SIG-M5 treated with dmso at 0.1 percent for 504 hours (cell line): ENCODE data around the gene SLCO2B1.
"Not testable (repeated sequence)": the region's sequence is repeated elsewhere in the genome, so short reads cannot be mapped to it uniquely, and the experiment has no call there.

ENCODE experiments used
- DNase-seq: peaks from one replicate; lab custom pipeline; 2025; ENCODE audit not compliant: unreplicated experiment; lab: John Stamatoyannopoulos, UW

Gene SLCO2B1

GRCh38 chr11:75150879-75151278, at the start of gene SLCO2B1:
Gene SLCO2B1 (plus strand): TSS chr11:75151107. CDS start chr11:75151382, 275 bp downstream.
- no peak for DNase-seq

GRCh38 chr11:75101424-75102128, 49.3 kb upstream of the SLCO2B1 start:
- no peak for DNase-seq

- no peak for DNase-seq
Observed at GRCh38 chr11:75103380-75104026, 47.4 kb upstream of the SLCO2B1 start.

GRCh38 chr11:75105462-75105925, 45.4 kb upstream of the SLCO2B1 start:
- DNase-seq = no peak

GRCh38 chr11:75105967-75106681, 44.8 kb upstream of the SLCO2B1 start:
- DNase-seq = not testable (repeated sequence)

GRCh38 chr11:75107187-75107586, 43.7 kb upstream of the SLCO2B1 start:
- DNase-seq = no peak

GRCh38 chr11:75112200-75112599, 38.7 kb upstream of the SLCO2B1 start:
- no peak for DNase-seq

- DNase-seq = no peak
Observed at GRCh38 chr11:75113030-75113429, 37.9 kb upstream of the SLCO2B1 start.

- DNase-seq = no peak
Observed at GRCh38 chr11:75114465-75114864, 36.4 kb upstream of the SLCO2B1 start.

- DNase-seq = no peak
Observed at GRCh38 chr11:75118577-75118976, 32.3 kb upstream of the SLCO2B1 start.

- no peak for DNase-seq
Observed at GRCh38 chr11:75126564-75126963, 24.3 kb upstream of the SLCO2B1 start.

- DNase-seq = no peak
Observed at GRCh38 chr11:75132080-75132479, 18.8 kb upstream of the SLCO2B1 start.

GRCh38 chr11:75133976-75134375, 16.9 kb upstream of the SLCO2B1 start:
- DNase-seq = no peak

GRCh38 chr11:75135021-75135650, 15.8 kb upstream of the SLCO2B1 start:
- no peak for DNase-seq

- no peak for DNase-seq
Observed at GRCh38 chr11:75135651-75136050, 15.3 kb upstream of the SLCO2B1 start.

GRCh38 chr11:75140269-75141138, 10.4 kb upstream of the SLCO2B1 start:
- DNase-seq = no peak

GRCh38 chr11:75141166-75141565, 9.7 kb upstream of the SLCO2B1 start:
- no peak for DNase-seq

- DNase-seq = peak; percentile 91
Observed at GRCh38 chr11:75142714-75143419, 8.0 kb upstream of the SLCO2B1 start.

- no peak for DNase-seq
Observed at GRCh38 chr11:75143420-75143731, 7.5 kb upstream of the SLCO2B1 start.

- no peak for DNase-seq
Observed at GRCh38 chr11:75144716-75145014, 6.2 kb upstream of the SLCO2B1 start.
